Neural cell (in vitro differentiated cells): ENCODE results near the gene ARIH1. TPM values are rescaled to one million over a fixed set of nuclear protein-coding genes. Genes with fewer than 3 reads are reported as not detected.

Source experiments
- H2AFZ ChIP-seq: fragments of 200-600, 300-800 bp; sonication (generic), shearing (Covaris generic); 2 replicates; pipeline ENCODE4 v1.6.0; 2014; ENCODE audit warnings: low read depth, mild to moderate bottlenecking, antibody characterized with exemption, low read length, moderate library complexity
- H3F3A ChIP-seq: fragments of 200-600 bp; shearing (Covaris generic); 2 replicates; pipeline ENCODE4 v1.6.1; 2016; ENCODE audit warnings: mild to moderate bottlenecking, moderate library complexity, mixed read lengths, antibody characterized with exemption, low read length; ENCODE audit not compliant: insufficient read depth, poor library complexity, severe bottlenecking
- H3K27ac ChIP-seq: fragments of 200-600, 300-800 bp; sonication (generic), shearing (Covaris generic); 2 replicates; pipeline ENCODE4 v1.5.1; 2014; ENCODE audit warnings: mild to moderate bottlenecking, low read length, moderate library complexity
- H3K27me3 ChIP-seq: fragments of 300-800, 200-600 bp; sonication (generic), shearing (Covaris generic); 2 replicates; pipeline ENCODE4 v1.6.0; 2014; ENCODE audit warnings: mild to moderate bottlenecking, low read depth, low read length, moderate library complexity; ENCODE audit not compliant: insufficient read depth
- H3K36me3 ChIP-seq: fragments of 300-800, 200-600 bp; sonication (generic), shearing (Covaris generic); 2 replicates; pipeline ENCODE4 v1.5.1; 2014; ENCODE audit warnings: mild to moderate bottlenecking, antibody characterized with exemption, low read length, moderate library complexity; ENCODE audit not compliant: insufficient read depth
- H3K4me2 ChIP-seq: fragments of 300-800, 200-600 bp; sonication (generic), shearing (Covaris generic); 2 replicates; pipeline ENCODE4 v1.6.0; 2014; ENCODE audit warnings: mild to moderate bottlenecking, low read length
- H3K4me3 ChIP-seq: fragments of 300-800, 200-600 bp; sonication (generic), shearing (Covaris generic); 2 replicates; pipeline ENCODE4 v1.5.1; 2014; ENCODE audit warnings: mild to moderate bottlenecking, low read length, moderate library complexity
- H3K79me2 ChIP-seq: fragments of 200-600 bp; shearing (Covaris generic); replicated peaks from 2 replicates; pipeline ENCODE4 v1.6.0; 2014; ENCODE audit warnings: mild to moderate bottlenecking, low read length, moderate library complexity; ENCODE audit not compliant: insufficient read depth
- H3K9ac ChIP-seq: fragments of 300-800, 200-600 bp; sonication (generic), shearing (Covaris generic); 2 replicates; pipeline ENCODE4 v1.6.1; 2016; ENCODE audit warnings: mild to moderate bottlenecking, low read length, mixed read lengths
- H3K9me2 ChIP-seq: fragments of 200-600 bp; shearing (Covaris generic); 2 replicates; pipeline ENCODE4 v1.6.1; 2016; ENCODE audit warnings: mild to moderate bottlenecking, low read length, mixed read lengths; ENCODE audit not compliant: insufficient read depth
- H3K9me3 ChIP-seq: fragments of 200-600, 300-800 bp; sonication (generic), shearing (Covaris generic); 2 replicates; pipeline ENCODE4 v1.6.1; 2016; ENCODE audit warnings: mild to moderate bottlenecking, mixed run types, low read length, moderate library complexity, mixed read lengths
- H4K20me1 ChIP-seq: fragments of 200-600 bp; shearing (Covaris generic); 2 replicates; pipeline ENCODE4 v1.6.1; 2016; ENCODE audit warnings: mild to moderate bottlenecking, mixed run types; ENCODE audit not compliant: insufficient read depth
- CTCF ChIP-seq: fragments of 450-650 bp; IDR thresholded peaks from 2 replicates; pipeline ENCODE4 v1.5.1; 2014; ENCODE audit warnings: antibody characterized with exemption, mild to moderate bottlenecking, moderate library complexity; ENCODE audit not compliant: poor library complexity, severe bottlenecking
- EP300 ChIP-seq: fragments of 450-650 bp; conservative IDR thresholded peaks from 2 replicates; pipeline ENCODE4 v1.6.1; 2014; ENCODE audit warnings: antibody characterized with exemption, mild to moderate bottlenecking, moderate library complexity; ENCODE audit not compliant: poor library complexity, severe bottlenecking
- EZH2 ChIP-seq: fragments of 200-600, 300-800 bp; shearing (Covaris generic), sonication (generic); IDR thresholded peaks from 2 replicates; pipeline ENCODE4 v1.6.1; 2014; ENCODE audit warnings: antibody characterized with exemption, low read length, borderline replicate concordance, mild to moderate bottlenecking; ENCODE audit not compliant: insufficient read depth, poor library complexity, severe bottlenecking
- MXI1 ChIP-seq: fragments of 450-650 bp; conservative IDR thresholded peaks from 2 replicates; pipeline ENCODE4 v1.6.1; 2014; ENCODE audit warnings: antibody characterized with exemption, mild to moderate bottlenecking; ENCODE audit not compliant: poor library complexity, severe bottlenecking
- POLR2AphosphoS5 ChIP-seq: IDR thresholded peaks from 2 replicates; pipeline ENCODE4 v1.6.1; 2012
- RAD21 ChIP-seq: fragments of 450-650 bp; conservative IDR thresholded peaks from 2 replicates; pipeline ENCODE4 v1.6.1; 2014; ENCODE audit warnings: antibody characterized with exemption, mild to moderate bottlenecking, moderate library complexity
- REST ChIP-seq: IDR thresholded peaks from 2 replicates; pipeline ENCODE4 v1.6.1; 2012; ENCODE audit warnings: borderline replicate concordance
- SMC3 ChIP-seq: fragments of 450-650 bp; conservative IDR thresholded peaks from 2 replicates; pipeline ENCODE4 v1.6.1; 2014; ENCODE audit warnings: antibody characterized with exemption, mild to moderate bottlenecking, moderate library complexity; ENCODE audit not compliant: poor library complexity
- TAF1 ChIP-seq: IDR thresholded peaks from 2 replicates; pipeline ENCODE4 v1.6.1; 2012; ENCODE audit warnings: low read depth
- polyA plus RNA-seq: library from polyadenylated mRNA; depleted of rRNA; stranded (reverse); fragments of >200 nt; gene quantifications from 2 replicates; pipeline ENCODE4 v1.2.3, GENCODE V29; 2014

The ARIH1 gene
- polyA plus RNA-seq, 1 donor from 2014 or later: 72.1 TPM

GRCh38 chr15:72562878-72563277 is 88.7 kb downstream of the ARIH1 start:
- H3K79me2 ChIP-seq: peaks cover 16% of the 10 kb centered on the region
- no peak overlapping the region for H3K4me2 ChIP-seq
- no peaks in the 10 kb centered on the region for H3K9me3 ChIP-seq
- no peak overlapping the region for H3K27ac ChIP-seq
- TF ChIP-seq TAF1 (no peak), EZH2 (no peak), REST (no peak), CTCF (no peak), EP300 (no peak), MXI1 (no peak), SMC3 (no peak), RAD21 (no peak), POLR2AphosphoS5 (no peak)
- H2AFZ ChIP-seq: no peak overlapping the region
- H3K9ac ChIP-seq: no peak overlapping the region
- H4K20me1 ChIP-seq: no peaks in the 10 kb centered on the region
- no peaks in the 10 kb centered on the region for H3F3A ChIP-seq
- H3K4me3 ChIP-seq: no peak overlapping the region
- H3K36me3 ChIP-seq: peaks cover 8% of the 10 kb centered on the region
- H3K9me2 ChIP-seq: no peaks in the 10 kb centered on the region
- H3K27me3 ChIP-seq: no peaks in the 10 kb centered on the region

- Histone ChIP-seq H3K9me2 (no peaks in the 10 kb centered on the region), H3F3A (no peaks in the 10 kb centered on the region), H4K20me1 (no peaks in the 10 kb centered on the region), H3K9me3 (no peaks in the 10 kb centered on the region), H3K9ac (no peak overlapping the region), H3K4me2 (no peak overlapping the region), H2AFZ (no peak overlapping the region), H3K36me3 (peaks cover 8% of the 10 kb centered on the region), H3K79me2 (peaks cover 9% of the 10 kb centered on the region), H3K27me3 (no peaks in the 10 kb centered on the region), H3K4me3 (no peak overlapping the region), H3K27ac (no peak overlapping the region)
- TF ChIP-seq EP300 (no peak), CTCF (no peak)
Observed at GRCh38 chr15:72564091-72564490, 90.0 kb downstream of the ARIH1 start.
